ENCODE results near the gene FGD4.

GRCh38 chr12:32548691-32549281 lies 149.4 kb downstream of the FGD4 start:
- no peak for TF ChIP-seq CTCF (IDR thresholded peaks at IDR 0.05)
- no peak for TF ChIP-seq POLR2A (IDR thresholded peaks at IDR 0.05)
- TF ChIP-seq POLR2AphosphoS5 (IDR thresholded peaks at IDR 0.05) = peak; percentile 38 to 57 (median 54)
